Heart right ventricle (tissue), 16 donors: ENCODE data around the gene CDH23. TPM values are rescaled to one million over a fixed set of nuclear protein-coding genes. Genes with fewer than 3 reads are reported as not detected.

Source experiments
- ATAC-seq, 8 donors: fragments of 200-7000 bp; cut with Tn5 transposase; one replicate each; pipeline ENCODE4 v1.9.1; 2020; ENCODE audit warnings: mild to moderate bottlenecking in 8 of 8, moderate library complexity in 8 of 8, moderate number of reproducible peaks in 1 of 8
- DNase-seq, 2 donors: peaks; one replicate each; pipeline ENCODE4 v3.0.0-alpha.2; 2020
- H3K27ac ChIP-seq, 10 donors: fragments of 200-600 bp; sonication (generic) in 2 of 10; one replicate each; pipeline versions ENCODE4 v1.5.0 to v1.8.0; 2020 to 2022; ENCODE audit warnings: mild to moderate bottlenecking in 3 of 10
- H3K27me3 ChIP-seq, 7 donors: fragments of 200-600 bp; one replicate each; pipeline ENCODE4 v1.8.0; 2021 to 2022; ENCODE audit warnings: mild to moderate bottlenecking in 2 of 7
- H3K36me3 ChIP-seq, 9 donors: fragments of 200-600 bp; sonication (generic) in 1 of 9; one replicate each; pipeline versions ENCODE4 v1.5.0 to v1.8.0; 2020 to 2022; ENCODE audit warnings: mild to moderate bottlenecking in 2 of 9
- H3K4me1 ChIP-seq, 9 donors: fragments of 200-600 bp; sonication (generic) in 1 of 9; one replicate each; pipeline versions ENCODE4 v1.5.0 to v1.8.0; 2020 to 2022; ENCODE audit warnings: mild to moderate bottlenecking in 4 of 9
- H3K4me3 ChIP-seq, 10 donors: fragments of 200-600 bp; sonication (generic) in 2 of 10; one replicate each; pipeline versions ENCODE4 v1.5.0 to v1.8.0; 2020 to 2022; ENCODE audit warnings: mild to moderate bottlenecking in 7 of 10, moderate library complexity in 2 of 10
- H3K9me3 ChIP-seq, 11 donors: fragments of 200-600 bp in 10 of 11; sonication (generic) in 2 of 11; one replicate each; pipeline versions ENCODE4 v1.5.0 to v1.8.0; 2013 to 2022; ENCODE audit warnings: mild to moderate bottlenecking in 2 of 11, control low read depth in 1 of 11, moderate library complexity in 1 of 11
- CTCF ChIP-seq, 9 donors: fragments of 200-600 bp; sonication (generic) in 2 of 9; IDR thresholded peaks; one replicate each; pipeline versions ENCODE4 v1.5.0 to v1.8.0; 2021 to 2022; ENCODE audit warnings: antibody characterized with exemption in 9 of 9, mild to moderate bottlenecking in 5 of 9, moderate library complexity in 1 of 9
- WGBS, 2 donors: extraction: QIAGEN DNeasy Blood & Tissue Kit; methylation state at CpG; one replicate each; pipeline ENCODE4 v1.1.7; 2013; ENCODE audit warnings: inconsistent platforms in 1 of 2; 5-methylcytosine and 5-hydroxymethylcytosine counted together
- intact Hi-C, 10 donors: fragments of 100-400 bp; cut with DNase I; formaldehyde crosslinking; loops; one replicate each; pipeline versions ENCODE4 v1.11.1 to v1.14.2; 2022
- polyA plus RNA-seq, 2 donors: library from polyadenylated mRNA; stranded (reverse); fragments of 200-250 nt; gene quantifications; one replicate each; pipeline ENCODE4 v1.2.3, GENCODE V29; 2013
- total RNA-seq, 10 donors: library from RNA; stranded (reverse); fragmentation: NEBNext Ultra II Directional in 3 of 10; extraction: Animal tissue kit (Norgen Biotek cat#: 25700) in 3 of 10; gene quantifications; one replicate each; pipeline versions ENCODE4 v1.2.1 to v1.2.4, GENCODE V29; 2021 to 2023
- donor health status: Arrhythmogenic right ventricular cardiomyopathy.
- donor health status: ischemic (EF 13 %, LVEDD 7.1; RV severe dilation, severe dysfunction).
- donor health status: healthy with polysubstance abuse.
- donor health status: DM: no; HTN: yes; CAD: no.
- donor health status: DM: no; HTN: no; CAD: no.
- donor health status: ischemic (EF 25% LVEDD 6.9; RV normal size, moderate dysfunction).
- donor health status: ischemic (EF 25% LVEDD 5.7; RV mildly dilated, moderate dysfunction).
- donor health status: healthy.
- donor health status: DM: yes; HTN: yes; CAD: no.
- donor health status: Ischemic cardiomyopathy.
- donor health status: ischemic (EF 35%, LVEDD 5.7; RV mildly dilated, moderate dysfunction).
- donor health status: nonischemic (EF 11% LVEDD 7.7; RV severe dilation, severe dysfunction).
- donor health status: DM: yes; HTN: yes; CAD: no.
- donor health status: PGD.
- donor health status: ischemic (EF 29% LVEDD 5.4; RV normal size, mild dysfunction).
- donor health status: nonischemic (EF 23%, LVEDD 6.1; RV moderate dilation, normal function).

CDH23 gene
- total and polyA plus RNA-seq, 12 donors: 1.1 to 7.7 (median 4.6) TPM

GRCh38 chr10:71589617-71590551 is 193.2 kb downstream of the CDH23 start:
- Histone ChIP-seq H3K36me3 (no peaks in the 10 kb centered on the region), H3K4me3 (no peak overlapping the region), H3K27ac (no peak overlapping the region), H3K9me3 (no peaks in the 10 kb centered on the region), H3K27me3 (peaks cover 0 to 9% (median 4%) of the 10 kb centered on the region in 7 donors), H3K4me1 (peaks cover 0 to 7% (median 0%) of the 10 kb centered on the region in 9 donors)
- 66 to 68% methylated on average over 14 of the region's 14 CpGs for WGBS, 2 donors
- ATAC-seq: no peak
- DNase-seq: no peak
- no peak for TF ChIP-seq CTCF (IDR thresholded peaks at IDR 0.05)
- intact Hi-C loops: no loop called here

GRCh38 chr10:71590781-71591350 is 194.1 kb downstream of the CDH23 start:
- ATAC-seq: no peak
- intact Hi-C loops: no loop called here
- H3K4me1 ChIP-seq: peaks cover 0 to 7% (median 0%) of the 10 kb centered on the region in 9 donors
- peaks cover 0 to 9% (median 4%) of the 10 kb centered on the region in 7 donors for H3K27me3 ChIP-seq
- H3K36me3 ChIP-seq: no peaks in the 10 kb centered on the region
- TF ChIP-seq CTCF (IDR thresholded peaks at IDR 0.05): no peak
- no peak for DNase-seq
- H3K9me3 ChIP-seq: no peaks in the 10 kb centered on the region
- WGBS, 2 donors: 63 to 74% methylated on average over 10 of the region's 10 CpGs
- H3K4me3 ChIP-seq: no peak overlapping the region
- no peak overlapping the region for H3K27ac ChIP-seq

- Histone ChIP-seq H3K9me3 (no peaks in the 10 kb centered on the region), H3K27ac (no peak overlapping the region), H3K4me1 (peaks cover 0 to 32% (median 13%) of the 10 kb centered on the region in 9 donors), H3K27me3 (no peaks in the 10 kb centered on the region), H3K4me3 (no peak overlapping the region), H3K36me3 (no peaks in the 10 kb centered on the region)
- no peak for TF ChIP-seq CTCF (IDR thresholded peaks at IDR 0.05)
- DNase-seq: no peak
- no peak for ATAC-seq
- intact Hi-C loops: no loop called here
- WGBS, 2 donors: 89 to 92% methylated on average over 8 of the region's 8 CpGs
Observed at GRCh38 chr10:71594934-71595571, 198.3 kb downstream of the CDH23 start.

- H3K9me3 ChIP-seq: no peaks in the 10 kb centered on the region
- H3K36me3 ChIP-seq: no peaks in the 10 kb centered on the region
- peaks cover 0 to 34% (median 13%) of the 10 kb centered on the region in 9 donors for H3K4me1 ChIP-seq
- no peak overlapping the region for H3K27ac ChIP-seq
- TF ChIP-seq CTCF (IDR thresholded peaks at IDR 0.05): no peak
- 89 to 92% methylated on average over 7 of the region's 7 CpGs for WGBS, 2 donors
- intact Hi-C loops: no loop called here
- H3K4me3 ChIP-seq: no peak overlapping the region
- no peaks in the 10 kb centered on the region for H3K27me3 ChIP-seq
- no peak for ATAC-seq
- DNase-seq: no peak
Observed at GRCh38 chr10:71595649-71596048, 198.9 kb downstream of the CDH23 start.
